Astrocyte (in vitro differentiated cells and primary cell): ENCODE measurements around the gene MYH7B. TPM values are rescaled to one million over a fixed set of nuclear protein-coding genes. Genes with fewer than 3 reads are reported as not detected.

Experiments
- DNase-seq: peaks from one replicate; pipeline ENCODE4 v3.0.0-alpha.2; 2010; ENCODE audit warnings: low read depth
- FAIRE-seq: peaks from 2 replicates; lab custom pipeline; 2011; peaks lifted over from hg19 to GRCh38; lab: Jason Lieb, UNC
- H2AFZ ChIP-seq: 2 replicates; pipeline ENCODE4 v1.6.0; 2012; ENCODE audit warnings: low read depth, low read length, inconsistent platforms
- H3K27ac ChIP-seq: 2 replicates; pipeline ENCODE4 v1.5.1; 2011; ENCODE audit warnings: low read depth, low read length, inconsistent platforms
- H3K27me3 ChIP-seq: 2 replicates; pipeline ENCODE4 v1.6.0; 2011; ENCODE audit warnings: low read length, inconsistent platforms; ENCODE audit not compliant: insufficient read depth
- H3K36me3 ChIP-seq: 2 replicates; pipeline ENCODE4 v1.5.1; 2011; ENCODE audit warnings: low read length, inconsistent platforms; ENCODE audit not compliant: insufficient read depth
- H3K4me1 ChIP-seq: 2 replicates; pipeline ENCODE4 v1.5.1; 2011; ENCODE audit warnings: low read length, inconsistent platforms; ENCODE audit not compliant: insufficient read depth
- H3K4me2 ChIP-seq: 2 replicates; pipeline ENCODE4 v1.6.0; 2012; ENCODE audit warnings: low read length, inconsistent platforms
- H3K4me3 ChIP-seq: 2 replicates; pipeline ENCODE4 v1.5.1; 2011; ENCODE audit warnings: low read depth, mild to moderate bottlenecking, low read length, inconsistent platforms; ENCODE audit not compliant: insufficient read depth
- H3K79me2 ChIP-seq: 2 replicates; pipeline ENCODE4 v1.6.0; 2012; ENCODE audit warnings: mild to moderate bottlenecking, low read length, inconsistent platforms; ENCODE audit not compliant: insufficient read depth
- H3K9ac ChIP-seq: 2 replicates; pipeline ENCODE4 v1.6.0; 2012; ENCODE audit warnings: mild to moderate bottlenecking, low read length, inconsistent platforms
- H3K9me3 ChIP-seq: 2 replicates; pipeline ENCODE4 v1.5.1; 2012; ENCODE audit warnings: low read depth, mild to moderate bottlenecking, low read length, inconsistent platforms; ENCODE audit not compliant: insufficient read depth
- H4K20me1 ChIP-seq: 2 replicates; pipeline ENCODE4 v1.6.0; 2012; ENCODE audit warnings: low read length, inconsistent platforms; ENCODE audit not compliant: insufficient read depth
- H3K27ac Mint-ChIP-seq: one replicate; pipeline ENCODE4 v1.8.0; 2021; ENCODE audit warnings: mild to moderate bottlenecking, mixed read lengths; ENCODE audit not compliant: unreplicated experiment
- H3K27me3 Mint-ChIP-seq: one replicate; pipeline ENCODE4 v1.8.0; 2021; ENCODE audit warnings: low read depth, mixed read lengths; ENCODE audit not compliant: unreplicated experiment
- H3K36me3 Mint-ChIP-seq: one replicate; pipeline ENCODE4 v1.8.0; 2021; ENCODE audit warnings: low read depth, mixed read lengths; ENCODE audit not compliant: unreplicated experiment
- H3K4me1 Mint-ChIP-seq: one replicate; pipeline ENCODE4 v1.8.0; 2021; ENCODE audit warnings: low read depth, mixed read lengths; ENCODE audit not compliant: unreplicated experiment
- H3K4me3 Mint-ChIP-seq: one replicate; pipeline ENCODE4 v1.8.0; 2021; ENCODE audit warnings: mild to moderate bottlenecking, moderate library complexity, mixed read lengths; ENCODE audit not compliant: unreplicated experiment
- H3K9me3 Mint-ChIP-seq: one replicate; pipeline ENCODE4 v1.8.0; 2021; ENCODE audit warnings: mild to moderate bottlenecking, mixed read lengths; ENCODE audit not compliant: unreplicated experiment
- CTCF ChIP-seq: IDR thresholded peaks from 2 replicates; pipeline ENCODE4 v1.5.1; 2011; ENCODE audit warnings: low read depth, mild to moderate bottlenecking, inconsistent platforms, low read length, moderate library complexity; ENCODE audit not compliant: insufficient read depth
- EZH2 ChIP-seq: IDR thresholded peaks from 2 replicates; pipeline ENCODE4 v1.6.1; 2012; ENCODE audit warnings: mild to moderate bottlenecking, low read length, inconsistent platforms; ENCODE audit not compliant: insufficient read depth
- total RNA-seq: library from RNA; stranded (reverse); gene quantifications from 2 replicates; pipeline ENCODE4 v1.2.1, GENCODE V29; 2021

Gene MYH7B
- total RNA-seq, 1 donor from 2014 or later: 0.11 TPM

GRCh38 chr20:34965051-34965450 is 9.4 kb downstream of the MYH7B start:
- no peaks in the 10 kb centered on the region for H4K20me1 ChIP-seq
- Mint-ChIP-seq H3K27me3 (peaks cover 14% of the 10 kb centered on the region), H3K4me3 (no peak overlapping the region), H3K9me3 (peaks cover 1% of the 10 kb centered on the region), H3K27ac (no peak overlapping the region), H3K4me1 (no peaks in the 10 kb centered on the region), H3K36me3 (no peaks in the 10 kb centered on the region)
- H3K79me2 ChIP-seq: no peaks in the 10 kb centered on the region
- no peak overlapping the region for H3K4me2 ChIP-seq
- no peaks in the 10 kb centered on the region for H3K27me3 ChIP-seq
- DNase-seq (no peak), FAIRE-seq (no peak)
- no peak overlapping the region for H3K9ac ChIP-seq
- H3K9me3 ChIP-seq: no peaks in the 10 kb centered on the region
- H3K4me1 ChIP-seq: no peaks in the 10 kb centered on the region
- H3K27ac ChIP-seq: no peak overlapping the region
- TF ChIP-seq CTCF (no peak), EZH2 (no peak)
- H3K36me3 ChIP-seq: no peaks in the 10 kb centered on the region
- no peak overlapping the region for H2AFZ ChIP-seq
- no peak overlapping the region for H3K4me3 ChIP-seq

GRCh38 chr20:34967421-34967820 is 11.8 kb downstream of the MYH7B start:
- H3K4me1 Mint-ChIP-seq: no peaks in the 10 kb centered on the region
- Histone ChIP-seq H3K27me3 (no peaks in the 10 kb centered on the region), H3K4me1 (no peaks in the 10 kb centered on the region), H4K20me1 (no peaks in the 10 kb centered on the region), H3K4me3 (no peak overlapping the region), H3K9ac (no peak overlapping the region), H3K9me3 (no peaks in the 10 kb centered on the region), H3K27ac (no peak overlapping the region), H3K79me2 (no peaks in the 10 kb centered on the region), H3K36me3 (no peaks in the 10 kb centered on the region), H2AFZ (no peak overlapping the region), H3K4me2 (no peak overlapping the region)
- FAIRE-seq (no peak), DNase-seq (no peak)
- no peak for TF ChIP-seq EZH2
- no peak for TF ChIP-seq CTCF
- H3K27me3 Mint-ChIP-seq: peaks cover 19% of the 10 kb centered on the region
- H3K27ac Mint-ChIP-seq: no peak overlapping the region
- peaks cover 5% of the 10 kb centered on the region for H3K9me3 Mint-ChIP-seq
- no peaks in the 10 kb centered on the region for H3K36me3 Mint-ChIP-seq
- H3K4me3 Mint-ChIP-seq: no peak overlapping the region

GRCh38 chr20:34968042-34968775 is 12.5 kb downstream of the MYH7B start:
- no peak for FAIRE-seq
- H3K4me3 Mint-ChIP-seq: no peak overlapping the region
- H3K27ac ChIP-seq: no peak overlapping the region

More at GRCh38 chr20:34968042-34968775, 12.5 kb downstream of the MYH7B start:
- Histone ChIP-seq H3K27me3 (no peaks in the 10 kb centered on the region), H3K9me3 (no peaks in the 10 kb centered on the region), H3K4me1 (no peaks in the 10 kb centered on the region), H3K4me3 (no peak overlapping the region), H2AFZ (no peak overlapping the region), H3K4me2 (no peak overlapping the region), H3K36me3 (no peaks in the 10 kb centered on the region), H3K79me2 (no peaks in the 10 kb centered on the region), H3K9ac (no peak overlapping the region), H4K20me1 (no peaks in the 10 kb centered on the region)
- Mint-ChIP-seq H3K27me3 (peaks cover 23% of the 10 kb centered on the region), H3K27ac (no peak overlapping the region), H3K4me1 (no peaks in the 10 kb centered on the region), H3K36me3 (no peaks in the 10 kb centered on the region), H3K9me3 (peaks cover 5% of the 10 kb centered on the region)
- no peak for DNase-seq
- no peak for TF ChIP-seq CTCF
- no peak for TF ChIP-seq EZH2
